Measurements from ENCODE around the gene ANO10.

DNA sequence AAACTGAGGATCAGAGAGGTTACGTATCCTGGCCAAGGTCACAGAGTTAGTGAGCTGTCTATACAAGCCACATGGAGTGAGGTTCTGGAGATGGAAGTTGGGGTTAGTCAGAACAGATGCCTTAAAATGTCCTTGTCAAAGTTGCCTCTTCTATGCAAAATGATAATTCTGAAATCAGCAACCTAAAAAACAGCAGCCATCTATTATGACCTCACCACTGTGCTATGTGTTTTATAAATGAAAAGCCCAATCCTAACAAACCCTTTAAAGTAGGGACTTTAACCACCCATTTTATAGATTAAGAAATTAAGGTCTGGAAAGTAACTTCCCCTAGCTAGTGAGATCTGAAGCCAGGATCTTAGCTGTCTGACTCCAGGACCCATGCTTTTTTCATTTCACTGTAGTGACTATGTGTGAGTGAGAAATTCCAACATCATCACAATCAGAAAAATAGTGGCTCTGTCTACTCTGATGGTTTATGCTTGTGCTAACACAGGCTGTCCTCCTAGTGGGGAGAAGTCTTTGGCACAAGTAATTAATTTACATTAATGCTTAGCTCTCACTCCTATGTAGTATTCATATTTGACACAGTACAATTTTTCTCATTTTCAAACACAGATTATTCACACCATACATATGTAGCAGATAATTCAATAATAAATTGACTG is 143.6 kb downstream of the ANO10 start:
- TF ChIP-seq, protein P1, sequence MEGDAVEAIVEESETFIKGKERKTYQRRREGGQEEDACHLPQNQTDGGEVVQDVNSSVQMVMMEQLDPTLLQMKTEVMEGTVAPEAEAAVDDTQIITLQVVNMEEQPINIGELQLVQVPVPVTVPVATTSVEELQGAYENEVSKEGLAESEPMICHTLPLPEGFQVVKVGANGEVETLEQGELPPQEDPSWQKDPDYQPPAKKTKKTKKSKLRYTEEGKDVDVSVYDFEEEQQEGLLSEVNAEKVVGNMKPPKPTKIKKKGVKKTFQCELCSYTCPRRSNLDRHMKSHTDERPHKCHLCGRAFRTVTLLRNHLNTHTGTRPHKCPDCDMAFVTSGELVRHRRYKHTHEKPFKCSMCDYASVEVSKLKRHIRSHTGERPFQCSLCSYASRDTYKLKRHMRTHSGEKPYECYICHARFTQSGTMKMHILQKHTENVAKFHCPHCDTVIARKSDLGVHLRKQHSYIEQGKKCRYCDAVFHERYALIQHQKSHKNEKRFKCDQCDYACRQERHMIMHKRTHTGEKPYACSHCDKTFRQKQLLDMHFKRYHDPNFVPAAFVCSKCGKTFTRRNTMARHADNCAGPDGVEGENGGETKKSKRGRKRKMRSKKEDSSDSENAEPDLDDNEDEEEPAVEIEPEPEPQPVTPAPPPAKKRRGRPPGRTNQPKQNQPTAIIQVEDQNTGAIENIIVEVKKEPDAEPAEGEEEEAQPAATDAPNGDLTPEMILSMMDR (IDR thresholded peaks at IDR 0.05), result no peak
- TF ChIP-seq POLR2A (IDR thresholded peaks at IDR 0.05) (no peak), EP300 (IDR thresholded peaks at IDR 0.05) (no peak)

Data from suprapubic skin (tissue), 3 donors.